Mesodermal cell (in vitro differentiated cells): ENCODE results near the gene SLX4IP.

Source experiments
- H3K27ac ChIP-seq: 2 replicates; pipeline ENCODE4 v1.7.0; 2013; ENCODE audit warnings: mild to moderate bottlenecking, low read depth, low read length, moderate library complexity; ENCODE audit not compliant: severe bottlenecking
- H3K36me3 ChIP-seq: 2 replicates; pipeline ENCODE4 v1.7.1; 2013; ENCODE audit warnings: mild to moderate bottlenecking, low read length, moderate library complexity; ENCODE audit not compliant: control insufficient read depth, insufficient read depth
- H3K4me1 ChIP-seq: one replicate; pipeline ENCODE4 v1.7.1; 2013; ENCODE audit warnings: mild to moderate bottlenecking, low read length; ENCODE audit not compliant: insufficient read depth, control insufficient read depth, poor library complexity, severe bottlenecking
- H3K4me3 ChIP-seq: 2 replicates; pipeline ENCODE4 v1.7.0; 2013; ENCODE audit warnings: low read length, control low read depth, mild to moderate bottlenecking; ENCODE audit not compliant: insufficient read depth, poor library complexity, severe bottlenecking; ENCODE audit errors: extremely low read depth
- H3K9me3 ChIP-seq: 2 replicates; pipeline ENCODE4 v1.7.1; 2013; ENCODE audit warnings: mild to moderate bottlenecking, low read length, moderate library complexity; ENCODE audit not compliant: control insufficient read depth
- WGBS, 2 experiments: methylation state at CpG; one replicate each; pipeline ENCODE4 v1.1.5; 2013; ENCODE audit warnings: missing lambda C conversion rate in 2 of 2; ENCODE audit not compliant: insufficient coverage in 2 of 2; 5-methylcytosine and 5-hydroxymethylcytosine counted together

Gene SLX4IP

GRCh38 chr20:10561302-10561701, 126.2 kb downstream of the SLX4IP start:
- Histone ChIP-seq H3K4me3 (no peak overlapping the region), H3K9me3 (peaks cover 6% of the 10 kb centered on the region), H3K27ac (no peak overlapping the region), H3K36me3 (peaks cover 6% of the 10 kb centered on the region), H3K4me1 (peaks cover 23% of the 10 kb centered on the region)

GRCh38 chr20:10562899-10563298, 127.8 kb downstream of the SLX4IP start:
- 90% methylated on average over 2 of the region's 4 CpGs; no CpG with 5 or more reads in 1 of the 2 experiments for WGBS, 2 experiments
- Histone ChIP-seq H3K9me3 (peaks cover 6% of the 10 kb centered on the region), H3K27ac (no peak overlapping the region), H3K4me3 (no peak overlapping the region), H3K36me3 (peaks cover 16% of the 10 kb centered on the region), H3K4me1 (peaks cover 16% of the 10 kb centered on the region)

DNA sequence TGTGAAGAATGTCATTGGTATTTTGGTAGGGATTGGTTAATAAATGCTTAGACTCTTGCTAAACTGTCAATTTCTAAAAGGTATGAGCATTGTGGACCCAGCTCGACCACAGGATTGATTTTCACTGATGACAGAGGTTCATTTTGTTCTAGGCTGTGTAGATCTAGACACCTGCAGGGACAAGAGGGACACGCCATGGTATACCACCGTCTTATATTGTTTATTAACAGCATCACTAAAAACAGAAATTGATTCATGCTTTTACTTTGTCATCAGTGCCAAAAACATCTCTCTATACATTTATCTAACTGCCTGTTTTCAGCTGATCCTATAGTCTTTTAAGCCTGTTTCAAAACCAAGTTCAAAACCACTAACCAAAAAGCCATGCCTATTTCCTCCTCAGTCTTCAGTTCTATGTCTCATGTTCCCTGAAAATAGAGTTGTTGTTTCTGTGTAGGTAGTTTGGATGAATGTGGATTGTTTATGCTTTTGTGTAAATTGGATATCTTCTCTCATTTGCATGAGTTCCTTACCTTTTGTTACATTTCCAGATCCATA, 128.9 kb downstream of the SLX4IP start:
- no peak overlapping the region for H3K4me3 ChIP-seq
- 88 to 100% methylated on average over 2 to 3 of the region's 3 CpGs for WGBS, 2 experiments
- peaks cover 10% of the 10 kb centered on the region for H3K4me1 ChIP-seq
- H3K36me3 ChIP-seq = peaks cover 19% of the 10 kb centered on the region
- peaks cover 6% of the 10 kb centered on the region for H3K9me3 ChIP-seq
- no peak overlapping the region for H3K27ac ChIP-seq

GRCh38 chr20:10565191-10565921, 130.3 kb downstream of the SLX4IP start:
- no peak overlapping the region for H3K4me3 ChIP-seq
- peaks cover 6% of the 10 kb centered on the region for H3K9me3 ChIP-seq
- H3K27ac ChIP-seq = peak overlapping the region; percentile 65
- peaks cover 19% of the 10 kb centered on the region for H3K36me3 ChIP-seq
- WGBS, 2 experiments = 35 to 49% methylated on average over 3 to 5 of the region's 6 CpGs
- H3K4me1 ChIP-seq = peaks cover 10% of the 10 kb centered on the region

GRCh38 chr20:10565922-10566897, 131.1 kb downstream of the SLX4IP start:
- peaks cover 19% of the 10 kb centered on the region for H3K36me3 ChIP-seq
- peaks cover 6% of the 10 kb centered on the region for H3K9me3 ChIP-seq
- H3K27ac ChIP-seq = no peak overlapping the region
- peaks cover 10% of the 10 kb centered on the region for H3K4me1 ChIP-seq
- H3K4me3 ChIP-seq = no peak overlapping the region
- 100% methylated on average over 4 to 5 of the region's 8 CpGs for WGBS, 2 experiments

DNA sequence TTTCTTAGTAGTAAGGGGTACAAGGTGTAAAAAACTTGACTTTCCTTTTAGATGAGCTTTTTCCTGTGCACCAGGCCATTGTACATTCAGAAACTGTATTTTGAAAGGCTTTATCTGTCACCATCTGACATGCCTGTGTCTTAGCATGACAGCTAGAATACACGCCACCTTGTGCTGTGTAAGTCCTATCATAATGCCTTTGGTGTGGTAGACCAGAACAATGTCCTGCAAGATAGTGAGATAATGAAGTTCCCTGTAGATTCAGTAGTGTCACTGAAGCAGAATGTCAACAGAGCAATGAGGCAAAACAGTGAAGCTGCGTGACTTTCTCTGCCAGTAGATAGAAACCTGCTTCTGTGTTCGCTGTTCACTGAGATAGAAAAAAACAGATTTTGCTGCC, 132.9 kb downstream of the SLX4IP start:
- no peak overlapping the region for H3K27ac ChIP-seq
- peaks cover 5% of the 10 kb centered on the region for H3K9me3 ChIP-seq
- peaks cover 14% of the 10 kb centered on the region for H3K4me1 ChIP-seq
- peaks cover 13% of the 10 kb centered on the region for H3K36me3 ChIP-seq
- 89 to 100% methylated on average over 2 to 3 of the region's 3 CpGs for WGBS, 2 experiments
- no peak overlapping the region for H3K4me3 ChIP-seq

- whole genome bisulfite sequencing, 2 experiments = no CpG with 5 or more reads among the region's 1 CpG
- peaks cover 12% of the 10 kb centered on the region for H3K36me3 ChIP-seq
- H3K4me3 ChIP-seq = no peak overlapping the region
- no peak overlapping the region for H3K27ac ChIP-seq
- no peaks in the 10 kb centered on the region for H3K9me3 ChIP-seq
- peaks cover 4% of the 10 kb centered on the region for H3K4me1 ChIP-seq
Measured at GRCh38 chr20:10571313-10571815, 136.3 kb downstream of the SLX4IP start.

DNA sequence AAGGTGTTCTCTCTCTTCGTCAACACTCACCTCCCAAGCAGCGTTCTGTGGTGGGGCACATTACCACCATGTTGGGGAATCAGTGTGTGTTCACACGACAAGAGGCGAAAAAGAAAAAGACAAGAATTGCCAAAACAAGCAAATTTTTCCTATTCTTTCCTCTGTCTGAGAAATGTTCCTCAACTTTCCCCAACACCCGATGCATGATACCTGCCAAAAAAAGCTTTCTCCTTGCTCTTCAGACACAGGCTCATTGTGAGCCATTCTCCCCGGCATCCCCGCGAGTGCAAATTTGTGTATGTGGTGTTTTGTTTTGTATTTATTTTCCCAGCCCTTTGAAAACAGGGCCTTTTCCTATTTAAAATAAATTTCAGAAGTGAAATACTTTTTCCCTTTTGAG, 137.7 kb downstream of the SLX4IP start:
- H3K9me3 ChIP-seq = no peaks in the 10 kb centered on the region
- no peak overlapping the region for H3K27ac ChIP-seq
- H3K4me3 ChIP-seq = no peak overlapping the region
- peaks cover 4% of the 10 kb centered on the region for H3K4me1 ChIP-seq
- peaks cover 3% of the 10 kb centered on the region for H3K36me3 ChIP-seq
- 88 to 98% methylated on average over 4 of the region's 8 CpGs for WGBS, 2 experiments

- no peak overlapping the region for H3K4me3 ChIP-seq
- H3K9me3 ChIP-seq = no peaks in the 10 kb centered on the region
- WGBS, 2 experiments = 83 to 100% methylated on average over 1 of the region's 2 CpGs
- H3K4me1 ChIP-seq = peaks cover 4% of the 10 kb centered on the region
- peaks cover 1% of the 10 kb centered on the region for H3K36me3 ChIP-seq
- no peak overlapping the region for H3K27ac ChIP-seq
Measured at GRCh38 chr20:10573273-10573950, 138.3 kb downstream of the SLX4IP start.

DNA sequence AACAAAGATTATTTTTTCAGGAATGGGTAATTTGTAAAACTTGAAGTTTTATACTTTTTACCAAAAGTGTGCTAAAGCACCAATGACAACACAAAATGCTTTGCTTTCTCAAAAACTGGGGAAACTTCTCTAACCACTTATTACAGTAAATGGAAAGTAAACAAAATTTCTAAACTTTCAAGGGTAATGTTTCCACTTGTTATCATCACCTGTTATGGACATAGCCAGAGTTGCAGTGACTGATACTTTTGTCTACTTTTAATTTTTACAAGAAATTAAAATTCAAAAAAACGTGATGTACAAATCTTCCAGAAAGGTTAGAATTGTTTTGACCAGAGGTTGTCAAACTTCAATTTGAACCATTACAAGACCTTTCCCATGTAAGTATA, 138.8 kb downstream of the SLX4IP start:
- H3K4me1 ChIP-seq = peaks cover 4% of the 10 kb centered on the region
- no peak overlapping the region for H3K4me3 ChIP-seq
- H3K36me3 ChIP-seq = no peaks in the 10 kb centered on the region
- no CpG with 5 or more reads among the region's 1 CpG for WGBS, 2 experiments
- H3K9me3 ChIP-seq = no peaks in the 10 kb centered on the region
- H3K27ac ChIP-seq = no peak overlapping the region
